Measurements from ENCODE around the gene IRS1. TPM values are rescaled to one million over a fixed set of nuclear protein-coding genes. Genes with fewer than 3 reads are reported as not detected.

The IRS1 gene
- total RNA-seq, 1 experiment from 2014 or later, result 15.0 TPM

- Histone ChIP-seq H4K20me1 (ENCODE audit: control insufficient read depth, insufficient read depth, insufficient read length) (no peaks in the 10 kb centered on the region), H3K27ac (ENCODE audit: insufficient read length, low read depth, low read length) (no peak overlapping the region), H3K4ac (ENCODE audit: low read depth, low read length) (no peak overlapping the region), H4K5ac (ENCODE audit: insufficient read length, low read depth, low read length) (no peak overlapping the region), H2AK5ac (ENCODE audit: insufficient read length, low read length) (no peak overlapping the region), H2BK5ac (ENCODE audit: insufficient read length, low read length) (no peak overlapping the region), H3K79me2 (ENCODE audit: insufficient read depth, low read length) (no peaks in the 10 kb centered on the region), H4K8ac (replicated peaks; ENCODE audit: insufficient read length, low read depth, low read length) (no peak overlapping the region), H2AFZ (ENCODE audit: low read length) (no peak overlapping the region), H3K9me3 (ENCODE audit: control insufficient read depth, low read depth, low read length) (no peaks in the 10 kb centered on the region), H3K18ac (ENCODE audit: insufficient read length, low read depth, low read length) (no peak overlapping the region), H3K23ac (ENCODE audit: insufficient read length, low read depth, low read length) (no peak overlapping the region), H2BK120ac (ENCODE audit: low read depth, low read length, poor library complexity, severe bottlenecking) (no peak overlapping the region), H2BK15ac (ENCODE audit: low read depth, low read length) (no peak overlapping the region), H3K27me3 (ENCODE audit: insufficient read depth, low read length) (no peaks in the 10 kb centered on the region), H3T11ph (ENCODE audit: low read length) (no peak overlapping the region), H2BK20ac (ENCODE audit: low read depth, low read length, poor library complexity, severe bottlenecking) (no peak overlapping the region), H3K23me2 (ENCODE audit: insufficient read length, low read depth, low read length, poor library complexity, severe bottlenecking) (no peaks in the 10 kb centered on the region), H3K56ac (ENCODE audit: insufficient read length, low read depth, low read length) (no peak overlapping the region), H4K91ac (ENCODE audit: insufficient read length, low read depth, low read length) (no peak overlapping the region), H3K14ac (ENCODE audit: insufficient read depth, low read length) (no peak overlapping the region), H3K4me1 (ENCODE audit: insufficient read depth, low read length) (peaks cover 2% of the 10 kb centered on the region), H3K4me2 (ENCODE audit: insufficient read depth, insufficient read length, low read length) (no peak overlapping the region), H2BK12ac (ENCODE audit: insufficient read length, low read depth, low read length) (no peak overlapping the region), H3K9ac (ENCODE audit: extremely low read depth, insufficient read length, low read length) (no peak overlapping the region), H3K79me1 (ENCODE audit: insufficient read depth, low read depth, low read length, poor library complexity, severe bottlenecking) (no peaks in the 10 kb centered on the region)
- peaks cover 7 to 12% (median 8%) of the 10 kb centered on the region in 3 experiments; a peak in 6 of 7 replicates for H3K36me3 Mint-ChIP-seq (ENCODE audit: insufficient read depth in 1 of 3, low read depth in 3 of 3)
- H3K27me3 Mint-ChIP-seq (ENCODE audit: low read depth), result no peaks in the 10 kb centered on the region
- no peak for DNase-seq
- H3K9me3 Mint-ChIP-seq, result no peaks in the 10 kb centered on the region
- TF ChIP-seq, protein P1, sequence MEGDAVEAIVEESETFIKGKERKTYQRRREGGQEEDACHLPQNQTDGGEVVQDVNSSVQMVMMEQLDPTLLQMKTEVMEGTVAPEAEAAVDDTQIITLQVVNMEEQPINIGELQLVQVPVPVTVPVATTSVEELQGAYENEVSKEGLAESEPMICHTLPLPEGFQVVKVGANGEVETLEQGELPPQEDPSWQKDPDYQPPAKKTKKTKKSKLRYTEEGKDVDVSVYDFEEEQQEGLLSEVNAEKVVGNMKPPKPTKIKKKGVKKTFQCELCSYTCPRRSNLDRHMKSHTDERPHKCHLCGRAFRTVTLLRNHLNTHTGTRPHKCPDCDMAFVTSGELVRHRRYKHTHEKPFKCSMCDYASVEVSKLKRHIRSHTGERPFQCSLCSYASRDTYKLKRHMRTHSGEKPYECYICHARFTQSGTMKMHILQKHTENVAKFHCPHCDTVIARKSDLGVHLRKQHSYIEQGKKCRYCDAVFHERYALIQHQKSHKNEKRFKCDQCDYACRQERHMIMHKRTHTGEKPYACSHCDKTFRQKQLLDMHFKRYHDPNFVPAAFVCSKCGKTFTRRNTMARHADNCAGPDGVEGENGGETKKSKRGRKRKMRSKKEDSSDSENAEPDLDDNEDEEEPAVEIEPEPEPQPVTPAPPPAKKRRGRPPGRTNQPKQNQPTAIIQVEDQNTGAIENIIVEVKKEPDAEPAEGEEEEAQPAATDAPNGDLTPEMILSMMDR (conservative IDR thresholded peaks at IDR 0.05), result no peak
- H3K27ac Mint-ChIP-seq, result no peak overlapping the region
- WGBS (ENCODE audit: extremely low coverage, insufficient read length, low lambda C conversion rate), result no CpG with 5 or more reads among the region's 2 CpGs
- peaks cover 14 to 16% of the 10 kb centered on the region in 2 experiments for H3K4me1 Mint-ChIP-seq
- H3K4me3 Mint-ChIP-seq, result no peak overlapping the region
These were observed 39.0 kb downstream of the IRS1 start for GRCh38 chr2:226760412-226761194.

Data from H9 (cell line).